CD4-positive, alpha-beta T cell treated with Interleukin-4 for 4 hours (primary cell): ENCODE results near the gene INO80B.
"Not testable (repeated sequence)": the region's sequence is repeated elsewhere in the genome, so short reads cannot be mapped to it uniquely, and the experiment has no call there.

ENCODE experiments used
- DNase-seq: peaks from one replicate; pipeline ENCODE4 v3.0.0-alpha.2; 2020

INO80B gene

GRCh38 chr2:74450570-74451190 is 4.2 kb upstream of the INO80B start:
- DNase-seq: no peak

DNA sequence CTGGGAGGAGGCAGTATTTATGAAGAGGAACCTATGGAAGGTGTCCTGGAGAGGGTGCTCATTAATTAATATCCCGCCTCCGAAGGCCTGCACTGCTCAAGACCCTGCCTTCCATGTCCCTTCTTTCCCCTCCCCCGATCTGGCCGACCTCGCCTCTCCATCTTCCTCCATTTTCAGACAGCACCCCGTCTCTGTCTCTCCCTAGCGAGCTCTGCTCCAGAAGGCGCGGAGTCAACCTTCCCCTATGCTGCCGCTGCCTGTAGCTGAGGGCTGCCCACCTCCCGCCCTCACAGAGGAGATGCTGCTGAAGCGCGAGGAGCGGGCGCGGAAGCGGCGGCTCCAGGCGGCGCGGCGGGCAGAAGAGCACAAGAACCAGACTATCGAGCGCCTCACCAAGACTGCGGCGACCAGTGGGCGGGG is 2.3 kb downstream of the INO80B start:
- no peak for DNase-seq

GRCh38 chr2:74457549-74458131 is 2.8 kb downstream of the INO80B start:
- DNase-seq: peak; percentile 85

DNA sequence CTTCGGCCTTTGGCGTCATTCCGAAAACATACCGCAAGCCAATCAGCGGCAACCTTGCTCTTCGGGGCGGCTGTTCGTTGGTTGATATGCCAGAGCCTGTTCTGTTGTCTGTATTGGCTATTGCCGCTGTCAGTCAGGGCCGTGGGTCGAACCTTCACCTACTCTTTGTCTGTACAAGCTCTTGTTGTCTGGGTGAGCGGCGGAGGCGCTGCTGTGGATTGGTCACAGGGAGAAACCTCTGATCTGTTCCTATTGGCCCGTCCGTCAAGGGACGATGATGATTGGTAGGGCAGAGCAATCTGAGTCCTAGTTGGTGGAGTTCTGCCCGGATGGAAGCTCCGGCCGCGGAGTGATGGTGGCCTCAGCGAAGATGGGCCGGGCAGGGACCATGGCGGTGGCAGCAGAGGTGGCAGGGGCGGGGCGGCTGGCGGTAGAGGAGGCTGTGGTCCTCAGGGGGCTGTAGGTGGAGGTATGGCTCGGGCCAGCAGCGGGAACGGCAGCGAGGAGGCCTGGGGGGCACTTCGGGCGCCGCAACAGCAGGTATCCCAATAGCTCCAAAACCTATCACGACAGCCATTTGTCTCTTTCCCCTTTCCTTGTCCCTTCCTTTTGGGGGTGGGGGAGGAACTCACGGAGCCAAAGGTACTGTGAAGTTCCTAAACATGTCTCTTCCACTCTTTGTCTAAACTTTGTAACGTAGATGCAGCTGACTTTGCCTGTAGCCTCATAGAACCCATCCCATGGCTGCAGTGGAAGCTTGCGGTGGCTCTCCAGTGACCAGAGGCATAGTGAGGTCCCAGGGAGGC is 3.4 kb downstream of the INO80B start, which contains the start of gene WBP1:
Gene WBP1 (plus strand): TSS at position 307 of the 806 bp plus-strand sequence. CDS start 165 bp downstream, at position 472.
- DNase-seq: peak; percentile 100

- no peak for DNase-seq
These were observed 4.1 kb downstream of the INO80B start for GRCh38 chr2:74458938-74459363.

- not testable (repeated sequence) for DNase-seq
These were observed 4.7 kb downstream of the INO80B start for GRCh38 chr2:74459503-74460118.

DNA sequence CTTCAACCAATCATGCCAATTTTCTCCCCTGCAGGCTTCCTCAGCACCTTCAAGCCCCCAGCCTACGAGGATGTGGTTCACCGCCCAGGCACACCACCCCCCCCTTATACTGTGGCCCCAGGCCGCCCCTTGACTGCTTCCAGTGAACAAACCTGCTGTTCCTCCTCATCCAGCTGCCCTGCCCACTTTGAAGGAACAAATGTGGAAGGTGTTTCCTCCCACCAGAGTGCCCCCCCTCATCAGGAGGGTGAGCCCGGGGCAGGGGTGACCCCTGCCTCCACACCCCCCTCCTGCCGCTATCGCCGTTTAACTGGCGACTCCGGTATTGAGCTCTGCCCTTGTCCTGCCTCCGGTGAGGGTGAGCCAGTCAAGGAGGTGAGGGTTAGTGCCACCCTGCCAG is 5.3 kb downstream of the INO80B start:
- DNase-seq: not testable (repeated sequence)

DNA sequence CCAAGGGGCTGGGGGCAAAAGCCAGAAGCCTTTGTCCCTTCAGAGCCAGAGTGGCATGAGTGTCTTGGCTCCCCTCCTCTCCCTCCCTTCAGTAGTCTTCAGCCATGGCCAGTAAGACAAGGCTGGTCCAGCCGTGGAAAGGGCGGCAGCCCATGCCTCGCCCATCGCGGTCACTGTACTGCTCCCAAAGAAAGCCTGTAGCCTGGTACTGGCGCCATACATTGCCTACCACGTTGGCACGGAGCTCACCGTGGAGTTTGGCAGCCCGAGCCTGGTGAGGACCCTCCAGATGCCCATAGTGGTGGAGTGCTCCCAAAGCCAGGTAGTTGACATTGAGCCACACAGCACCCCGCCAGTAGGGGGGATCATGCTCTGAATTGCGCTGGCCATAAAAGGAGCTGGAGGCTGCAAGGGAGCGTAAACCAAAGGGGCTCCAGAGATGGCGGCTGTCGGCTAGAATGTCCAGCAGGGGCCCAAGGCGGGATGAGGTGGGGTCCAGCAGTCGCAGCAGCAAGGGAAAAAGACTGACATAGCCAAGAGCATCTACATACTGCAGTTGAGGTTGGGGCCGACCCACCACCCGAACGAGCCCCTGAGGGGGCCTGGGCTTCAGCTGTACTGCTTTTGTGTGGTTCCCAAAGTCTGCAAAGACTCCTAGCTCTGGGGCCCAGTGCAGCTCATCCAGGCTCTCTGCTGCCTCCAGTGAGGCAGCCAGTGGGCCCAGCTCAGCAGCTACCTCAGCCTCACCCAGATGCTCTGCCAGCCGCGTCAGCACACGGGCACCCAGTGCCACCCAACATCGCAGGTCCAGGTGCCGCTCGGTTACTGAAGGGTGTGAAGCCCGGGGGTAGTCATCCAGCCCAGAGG is 6.5 kb downstream of the INO80B start:
- no peak for DNase-seq

DNA sequence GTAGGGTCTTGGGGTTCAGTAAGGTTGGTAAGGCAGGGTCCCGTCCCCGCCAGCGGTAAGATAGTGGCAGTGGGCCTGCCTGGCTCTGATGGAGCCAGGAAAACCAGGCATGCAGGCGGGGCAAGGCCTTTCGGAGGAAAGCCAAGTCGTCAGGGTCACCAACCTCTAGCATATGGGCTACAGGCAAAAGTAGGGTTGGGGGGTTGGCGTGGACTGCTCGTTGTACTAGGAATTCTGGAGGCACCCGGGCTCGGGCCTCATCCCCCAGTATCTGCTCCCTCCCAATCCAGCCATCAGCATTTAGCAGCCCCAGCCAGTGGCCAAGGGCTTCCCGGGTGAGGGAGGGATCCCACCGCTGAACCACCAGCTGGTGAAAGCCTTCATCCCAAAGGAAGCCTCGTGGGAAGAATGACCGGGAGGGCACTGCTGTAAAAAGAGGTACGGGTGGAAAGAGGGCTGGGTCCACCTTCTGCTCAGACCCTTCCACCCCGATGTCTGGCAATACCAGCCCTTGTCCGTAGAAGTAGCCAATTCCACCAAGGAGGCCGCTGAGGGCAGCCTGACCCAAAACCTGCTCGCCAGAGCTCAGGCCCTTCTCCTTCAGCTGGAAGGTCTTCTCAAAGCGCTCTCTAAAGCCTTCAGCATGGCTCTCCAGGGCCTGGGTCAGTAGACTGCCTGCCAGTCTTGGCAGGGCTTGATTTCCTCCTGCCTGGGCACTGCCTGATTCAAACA is 7.3 kb downstream of the INO80B start:
- DNase-seq: no peak

DNA sequence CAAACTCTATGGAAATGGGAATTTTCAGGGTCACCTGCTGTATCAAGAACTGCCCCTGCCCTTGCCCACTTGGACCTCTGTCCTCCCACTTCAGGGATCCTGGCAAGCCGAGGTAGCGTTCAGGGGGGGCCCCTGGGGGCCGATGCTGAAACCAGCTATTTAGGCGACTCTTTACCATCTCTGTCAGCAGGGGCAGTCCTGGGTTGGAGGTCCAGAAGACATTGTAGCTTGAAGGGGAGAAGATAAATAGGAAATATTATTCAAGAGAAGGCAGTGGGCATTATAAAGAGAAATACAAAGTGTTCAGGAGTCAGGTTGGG is 7.9 kb downstream of the INO80B start:
- no peak for DNase-seq

GRCh38 chr2:74464406-74464805 is 9.5 kb downstream of the INO80B start:
- no peak for DNase-seq

DNA sequence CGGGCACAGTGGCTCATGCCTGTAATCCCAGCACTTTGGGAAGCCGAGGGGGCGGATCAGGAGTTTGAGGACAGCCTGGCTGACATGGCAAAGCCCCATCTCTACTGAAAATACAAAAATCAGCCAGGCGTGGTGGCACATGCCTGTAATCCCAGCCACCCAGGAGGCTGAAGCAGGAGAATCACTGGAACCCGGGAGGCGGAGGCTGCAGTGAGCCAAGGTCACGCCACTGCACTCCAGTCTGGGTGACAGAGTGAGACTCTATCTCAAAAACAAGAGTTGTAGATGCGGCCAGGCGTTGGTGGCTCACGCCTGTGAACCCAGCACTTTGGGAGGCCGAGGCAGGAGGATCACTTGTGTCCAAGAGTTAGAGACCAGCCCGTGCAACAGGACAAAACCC is 15.9 kb downstream of the INO80B start:
- DNase-seq: not testable (repeated sequence)

GRCh38 chr2:74471332-74472065 is 16.6 kb downstream of the INO80B start:
- DNase-seq: no peak

DNA sequence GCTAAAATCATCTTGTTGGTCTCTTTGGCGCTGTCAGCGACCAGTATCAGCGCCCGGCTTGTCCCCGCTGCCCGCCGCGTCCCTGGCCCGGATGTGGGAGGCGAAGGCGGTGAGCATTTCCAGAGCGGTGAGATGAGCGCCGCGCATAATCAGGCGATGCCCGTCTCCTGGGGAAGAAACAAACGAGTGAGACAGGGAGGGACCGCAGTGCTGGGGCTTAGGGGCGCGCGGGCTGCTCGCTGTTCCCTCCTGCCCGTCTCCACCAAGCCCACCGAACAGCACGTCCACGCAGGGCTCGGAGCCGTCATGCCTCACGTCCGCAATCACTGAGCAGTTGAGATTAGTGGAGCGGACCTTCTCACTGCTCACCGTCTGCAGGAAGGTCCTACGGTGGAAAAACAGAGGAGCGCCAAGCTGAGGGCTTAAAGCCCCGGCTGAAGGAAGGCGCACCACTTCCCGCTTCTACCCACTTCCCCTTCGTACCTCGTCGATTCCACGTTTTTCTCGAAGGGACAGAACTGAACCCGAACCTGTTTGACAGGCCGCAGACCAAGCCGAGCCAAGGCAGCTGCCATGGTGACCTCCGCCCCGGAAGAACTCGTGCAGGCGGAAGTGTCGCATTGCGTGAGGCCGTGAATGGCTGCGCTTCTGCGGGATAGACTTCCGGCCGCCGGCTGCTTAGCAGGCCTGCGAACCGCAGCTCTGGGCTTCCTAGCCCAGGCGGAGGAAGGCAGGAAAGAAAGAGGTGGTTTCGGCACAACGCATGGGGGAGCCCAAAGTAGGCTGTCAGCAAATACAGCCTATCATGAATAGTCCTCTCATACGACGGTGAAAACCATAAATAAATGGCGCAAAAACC is 17.4 kb downstream of the INO80B start, which contains the start of gene MRPL53:
Gene MRPL53 (minus strand): TSS at position 595 of the 859 bp plus-strand sequence. CDS start 20 bp downstream, at position 575.
- DNase-seq: peak; percentile 95

GRCh38 chr2:74472945-74473258 is 18.0 kb downstream of the INO80B start:
- DNase-seq: no peak

GRCh38 chr2:74474481-74474880 is 19.6 kb downstream of the INO80B start:
- no peak for DNase-seq

DNA sequence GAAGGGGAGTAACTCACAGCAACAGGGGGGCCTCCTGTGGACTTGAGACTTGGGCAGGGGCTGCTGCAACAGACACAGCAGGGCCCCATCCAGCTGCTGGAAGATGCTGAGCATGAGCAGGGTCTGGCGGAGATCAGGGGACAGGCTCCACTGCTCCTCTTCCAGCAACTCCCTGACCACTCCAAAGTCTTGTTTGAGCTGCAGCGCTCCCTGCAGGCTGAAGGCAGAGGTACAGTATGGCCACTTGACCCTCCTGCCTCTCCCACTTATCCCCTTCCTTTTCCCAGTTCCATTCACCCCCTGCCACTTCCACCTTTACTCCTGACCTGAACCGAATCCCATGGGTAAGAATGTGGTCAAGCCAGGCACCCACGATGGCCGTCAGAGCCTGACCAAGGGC is 20.0 kb downstream of the INO80B start:
- DNase-seq: no peak

DNA sequence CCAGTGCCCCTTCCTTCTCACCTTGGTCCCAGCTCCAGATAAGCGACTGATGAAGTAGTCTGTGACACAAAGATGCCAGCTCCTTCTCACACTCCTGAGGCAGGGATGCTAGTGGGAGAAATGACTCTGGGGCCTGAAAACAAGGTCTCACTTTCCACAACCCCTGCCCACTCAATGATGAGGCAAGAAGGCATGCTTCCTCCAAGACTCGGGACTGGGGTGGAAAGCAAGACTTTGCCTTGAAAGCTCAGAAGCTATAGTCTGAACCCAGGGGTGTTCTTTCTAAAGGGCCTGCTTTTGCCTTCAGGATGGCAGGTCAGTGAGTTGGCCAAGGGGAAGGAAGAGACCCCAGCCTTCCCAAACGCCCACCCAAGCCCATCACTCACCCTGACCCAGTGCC is 26.5 kb downstream of the INO80B start:
- no peak for DNase-seq

GRCh38 chr2:74481961-74482800 is 27.3 kb downstream of the INO80B start:
- peak; percentile 53 for DNase-seq
